ENCODE measurements around the gene NES.

- TF ChIP-seq CTCF (IDR thresholded peaks at IDR 0.05), result no peak
- no peak for TF ChIP-seq POLR2A (IDR thresholded peaks at IDR 0.05)
Measured at GRCh38 chr1:156698995-156699394, 21.8 kb upstream of the NES start.

Data from thyroid gland (tissue), 4 donors.